WTC11 (cell line): ENCODE data around the gene KAZN. TPM values are rescaled to one million over a fixed set of nuclear protein-coding genes. Genes with fewer than 3 reads are reported as not detected.

ENCODE experiments used
- ATAC-seq: fragments of 200-7000 bp; cut with Tn5 transposase; 2 replicates; pipeline ENCODE4 v1.10.0; 2021; ENCODE audit warnings: mild to moderate bottlenecking, moderate library complexity
- CTCF ChIA-PET: fragments of 300-600 bp; sonication (Branson Sonifier 250); formaldehyde crosslinking; loops from one replicate; lab custom pipeline; 2021; ENCODE audit warnings: antibody characterized with exemption; lab: Charles Lee
- POLR2A ChIA-PET: fragments of 350-600 bp; sonication (Branson Sonifier 250); formaldehyde crosslinking; loops from one replicate; lab custom pipeline; 2021; ENCODE audit warnings: antibody characterized with exemption; lab: Charles Lee
- DNase-seq: peaks from one replicate; pipeline ENCODE4 v3.0.0; 2021; ENCODE audit warnings: low spot score
- H3K27ac Mint-ChIP-seq: 2 replicates; pipeline ENCODE4 v1.8.0; 2021; ENCODE audit warnings: mixed read lengths
- H3K27me3 Mint-ChIP-seq: 2 replicates; pipeline ENCODE4 v1.8.0; 2021; ENCODE audit warnings: low read depth, mild to moderate bottlenecking, moderate library complexity, mixed read lengths
- H3K36me3 Mint-ChIP-seq: 2 replicates; pipeline ENCODE4 v1.8.0; 2021; ENCODE audit warnings: mixed read lengths
- H3K4me1 Mint-ChIP-seq: 2 replicates; pipeline ENCODE4 v1.8.0; 2022; ENCODE audit warnings: mixed read lengths
- H3K4me3 Mint-ChIP-seq: 2 replicates; pipeline ENCODE4 v1.8.0; 2021; ENCODE audit warnings: mild to moderate bottlenecking, moderate library complexity, mixed read lengths
- H3K9me3 Mint-ChIP-seq: 2 replicates; pipeline ENCODE4 v1.8.0; 2021; ENCODE audit warnings: mixed read lengths
- AFF4 ChIP-seq: sonication (generic); formaldehyde crosslinking; IDR thresholded peaks from 2 replicates; pipeline ENCODE4 v1.8.1; 2023; ENCODE audit warnings: mild to moderate bottlenecking, missing genetic modification reagents, borderline replicate concordance
- CBFB ChIP-seq: sonication (generic); formaldehyde crosslinking; IDR thresholded peaks from 2 replicates; pipeline ENCODE4 v1.8.1; 2022; ENCODE audit warnings: mild to moderate bottlenecking, low read depth, missing genetic modification reagents
- E2F4 ChIP-seq: sonication (generic); formaldehyde crosslinking; IDR thresholded peaks from 2 replicates; pipeline ENCODE4 v1.8.1; 2022; ENCODE audit warnings: low read depth, mild to moderate bottlenecking, moderate library complexity, missing genetic modification reagents, borderline replicate concordance
- ETV6 ChIP-seq: sonication (generic); formaldehyde crosslinking; IDR thresholded peaks from 2 replicates; pipeline ENCODE4 v1.8.1; 2022; ENCODE audit warnings: mild to moderate bottlenecking, missing genetic modification reagents
- HMGA2 ChIP-seq: fragments of 250-450 bp; sonication (Bioruptor Pico); IDR thresholded peaks from 2 replicates; pipeline ENCODE4 v1.4.0; 2021; ENCODE audit warnings: mild to moderate bottlenecking, moderate library complexity
- IRF2 ChIP-seq: sonication (generic); formaldehyde crosslinking; IDR thresholded peaks from 2 replicates; pipeline ENCODE4 v1.8.0; 2022; ENCODE audit warnings: low read depth, missing genetic modification reagents, borderline replicate concordance
- JUN ChIP-seq: sonication (generic); formaldehyde crosslinking; IDR thresholded peaks from 2 replicates; pipeline ENCODE4 v1.8.0; 2023; ENCODE audit warnings: mild to moderate bottlenecking, missing genetic modification reagents
- MAX ChIP-seq: sonication (generic); formaldehyde crosslinking; IDR thresholded peaks from 2 replicates; pipeline ENCODE4 v1.8.0; 2022; ENCODE audit warnings: mild to moderate bottlenecking, missing genetic modification reagents
- MLX ChIP-seq: sonication (generic); formaldehyde crosslinking; IDR thresholded peaks from 2 replicates; pipeline ENCODE4 v1.8.1; 2023; ENCODE audit warnings: mild to moderate bottlenecking, missing genetic modification reagents, moderate library complexity
- MXD4 ChIP-seq: fragments of 250-450 bp; sonication (Bioruptor Pico); IDR thresholded peaks from 2 replicates; pipeline ENCODE4 v1.8.0; 2021; ENCODE audit warnings: mild to moderate bottlenecking, moderate library complexity, borderline replicate concordance
- PRRX2 ChIP-seq: fragments of 250-450 bp; sonication (Bioruptor Pico); IDR thresholded peaks from 2 replicates; pipeline ENCODE4 v1.8.0; 2021; ENCODE audit warnings: mild to moderate bottlenecking
- SMAD3 ChIP-seq: sonication (generic); formaldehyde crosslinking; IDR thresholded peaks from 2 replicates; pipeline ENCODE4 v1.8.0; 2022; ENCODE audit warnings: missing genetic modification reagents, mild to moderate bottlenecking, borderline replicate concordance
- SMAD4 ChIP-seq: sonication (generic); formaldehyde crosslinking; IDR thresholded peaks from 2 replicates; pipeline ENCODE4 v1.8.0; 2022; ENCODE audit warnings: mild to moderate bottlenecking, missing genetic modification reagents
- TEAD4 ChIP-seq: sonication (generic); formaldehyde crosslinking; IDR thresholded peaks from 2 replicates; pipeline ENCODE4 v1.8.0; 2022; ENCODE audit warnings: mild to moderate bottlenecking, missing genetic modification reagents
- TP53 ChIP-seq: sonication (generic); formaldehyde crosslinking; IDR thresholded peaks from 2 replicates; pipeline ENCODE4 v1.8.1; 2023; ENCODE audit warnings: mild to moderate bottlenecking, missing genetic modification reagents
- USF2 ChIP-seq: sonication (generic); formaldehyde crosslinking; IDR thresholded peaks from 2 replicates; pipeline ENCODE4 v1.8.1; 2023; ENCODE audit warnings: mild to moderate bottlenecking, missing genetic modification reagents, moderate library complexity
- ZBTB21 ChIP-seq: sonication (generic); formaldehyde crosslinking; IDR thresholded peaks from 2 replicates; pipeline ENCODE4 v1.8.1; 2023; ENCODE audit warnings: mild to moderate bottlenecking, missing genetic modification reagents, borderline replicate concordance
- ZNF219 ChIP-seq: sonication (generic); formaldehyde crosslinking; IDR thresholded peaks from 2 replicates; pipeline ENCODE4 v1.8.0; 2023; ENCODE audit warnings: missing genetic modification reagents, mild to moderate bottlenecking, borderline replicate concordance
- ZNF317 ChIP-seq: sonication (generic); formaldehyde crosslinking; IDR thresholded peaks from 2 replicates; pipeline ENCODE4 v1.8.1; 2023; ENCODE audit warnings: low read depth, mild to moderate bottlenecking, moderate library complexity, missing genetic modification reagents, borderline replicate concordance
- ZNF416 ChIP-seq: fragments of 250-450 bp; sonication (Bioruptor Pico); IDR thresholded peaks from 2 replicates; pipeline ENCODE4 v1.9.0; 2021; ENCODE audit warnings: mild to moderate bottlenecking, inconsistent platforms
- ZNF671 ChIP-seq: fragments of 250-450 bp; sonication (Bioruptor Pico); IDR thresholded peaks from 2 replicates; pipeline ENCODE4 v1.8.0; 2021; ENCODE audit warnings: mild to moderate bottlenecking
- total RNA-seq: library from RNA; stranded (reverse); gene quantifications from 3 replicates; pipeline ENCODE4 v1.2.3, GENCODE V29; 2021
- TF ChIP-seq, protein P1 (sequence below): fragments of 250-450 bp; sonication (Bioruptor Pico); IDR thresholded peaks from 2 replicates; pipeline ENCODE4 v1.9.0; 2021; ENCODE audit warnings: mild to moderate bottlenecking
- TF ChIP-seq, protein P2 (sequence below): sonication (generic); formaldehyde crosslinking; IDR thresholded peaks from 2 replicates; pipeline ENCODE4 v1.8.0; 2022; ENCODE audit warnings: missing genetic modification reagents

Gene KAZN
- total RNA-seq, 1 experiment from 2014 or later = 19.9 TPM

DNA sequence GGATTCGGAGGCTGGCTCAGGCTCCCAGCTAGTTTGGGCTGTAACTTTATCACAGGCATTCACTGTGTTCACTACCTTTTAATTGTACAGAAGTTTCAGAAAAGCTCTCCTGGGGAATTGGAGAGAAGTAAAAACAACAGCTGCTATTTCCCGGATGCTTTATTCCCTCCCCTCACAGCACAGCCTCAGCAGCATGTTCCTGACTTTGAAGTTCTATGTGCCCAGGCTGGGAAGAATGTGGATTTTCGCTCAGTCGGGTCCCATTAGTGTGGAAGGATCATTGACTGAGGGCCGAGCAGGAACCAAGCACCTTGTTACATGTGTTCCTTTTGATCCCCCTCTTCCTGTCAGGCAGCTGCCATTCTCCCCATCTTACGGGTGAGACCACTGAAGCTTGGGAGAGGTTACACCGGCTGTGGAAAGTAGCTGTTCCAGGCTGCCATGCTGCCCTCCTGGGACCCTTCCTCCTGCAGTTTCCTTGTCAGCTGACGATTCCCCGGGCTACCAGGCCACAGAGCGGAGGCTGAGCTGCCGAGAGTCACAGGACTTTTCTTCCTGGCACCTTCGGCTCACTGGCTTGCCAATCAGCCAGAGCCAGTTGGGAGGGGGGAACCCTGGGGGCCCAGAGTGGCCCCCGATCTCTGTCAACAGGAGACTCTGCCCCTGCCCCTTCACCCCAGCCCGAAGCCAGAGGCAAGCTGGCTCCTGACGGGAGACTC is 331.9 kb downstream of the KAZN start:
- Mint-ChIP-seq H3K9me3 (no peaks in the 10 kb centered on the region), H3K27me3 (peaks cover 24% of the 10 kb centered on the region), H3K4me3 (no peak overlapping the region), H3K27ac (no peak overlapping the region), H3K36me3 (no peaks in the 10 kb centered on the region), H3K4me1 (peaks cover 19% of the 10 kb centered on the region)
- CTCF ChIA-PET = interaction anchor here (1.0 kb wide), 1 partner anchor 97 kb away, joined by 3 read pairs; no protein-coding TSS in a partner anchor
- no peak for ATAC-seq
- POLR2A ChIA-PET = no interaction called here
- TF ChIP-seq ZBTB21 = no peak
- no peak for TF ChIP-seq ZNF671
- TF ChIP-seq CBFB (CRISPR knock-in tag) = no peak
- no peak for TF ChIP-seq SMAD3 (CRISPR knock-in tag)
- TF ChIP-seq IRF2 (CRISPR knock-in tag) = no peak
- TF ChIP-seq AFF4 (CRISPR knock-in tag) = no peak
- TF ChIP-seq MXD4 (CRISPR knock-in tag) = no peak
- TF ChIP-seq, all 79 proteins: peak for 0
- no peak for DNase-seq

- ATAC-seq (no peak), DNase-seq (no peak)
- Mint-ChIP-seq H3K36me3 (no peaks in the 10 kb centered on the region), H3K4me3 (no peak overlapping the region), H3K27me3 (peaks cover 6% of the 10 kb centered on the region), H3K27ac (no peak overlapping the region), H3K9me3 (no peaks in the 10 kb centered on the region), H3K4me1 (peaks cover 12% of the 10 kb centered on the region)
- CTCF ChIA-PET = interaction anchor here (1.0 kb wide), 1 partner anchor 95 kb away, joined by 5 read pairs; no protein-coding TSS in a partner anchor
- POLR2A ChIA-PET = interaction anchor here (0.6 to 1.1 kb wide), 2 partner anchors 11 to 133 kb away, joined by 3 to 6 read pairs; no protein-coding TSS in a partner anchor
- TF ChIP-seq JUN (CRISPR knock-in tag) (no peak), ZNF317 (no peak), ZBTB21 (no peak), MAX (no peak), ETV6 (no peak), HMGA2 (no peak), TEAD4 (CRISPR knock-in tag) (no peak), ZNF219 (CRISPR knock-in tag) (no peak), PRRX2 (CRISPR knock-in tag) (no peak), USF2 (no peak), E2F4 (CRISPR knock-in tag) (no peak), ZNF416 (CRISPR knock-in tag) (no peak), TP53 (CRISPR knock-in tag) (no peak), SMAD4 (CRISPR knock-in tag) (no peak), IRF2 (CRISPR knock-in tag) (no peak), MLX (CRISPR knock-in tag) (no peak)
- TF ChIP-seq, protein P1, sequence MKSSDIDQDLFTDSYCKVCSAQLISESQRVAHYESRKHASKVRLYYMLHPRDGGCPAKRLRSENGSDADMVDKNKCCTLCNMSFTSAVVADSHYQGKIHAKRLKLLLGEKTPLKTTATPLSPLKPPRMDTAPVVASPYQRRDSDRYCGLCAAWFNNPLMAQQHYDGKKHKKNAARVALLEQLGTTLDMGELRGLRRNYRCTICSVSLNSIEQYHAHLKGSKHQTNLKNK (CRISPR knock-in tag) = no peak
- TF ChIP-seq, protein P2, sequence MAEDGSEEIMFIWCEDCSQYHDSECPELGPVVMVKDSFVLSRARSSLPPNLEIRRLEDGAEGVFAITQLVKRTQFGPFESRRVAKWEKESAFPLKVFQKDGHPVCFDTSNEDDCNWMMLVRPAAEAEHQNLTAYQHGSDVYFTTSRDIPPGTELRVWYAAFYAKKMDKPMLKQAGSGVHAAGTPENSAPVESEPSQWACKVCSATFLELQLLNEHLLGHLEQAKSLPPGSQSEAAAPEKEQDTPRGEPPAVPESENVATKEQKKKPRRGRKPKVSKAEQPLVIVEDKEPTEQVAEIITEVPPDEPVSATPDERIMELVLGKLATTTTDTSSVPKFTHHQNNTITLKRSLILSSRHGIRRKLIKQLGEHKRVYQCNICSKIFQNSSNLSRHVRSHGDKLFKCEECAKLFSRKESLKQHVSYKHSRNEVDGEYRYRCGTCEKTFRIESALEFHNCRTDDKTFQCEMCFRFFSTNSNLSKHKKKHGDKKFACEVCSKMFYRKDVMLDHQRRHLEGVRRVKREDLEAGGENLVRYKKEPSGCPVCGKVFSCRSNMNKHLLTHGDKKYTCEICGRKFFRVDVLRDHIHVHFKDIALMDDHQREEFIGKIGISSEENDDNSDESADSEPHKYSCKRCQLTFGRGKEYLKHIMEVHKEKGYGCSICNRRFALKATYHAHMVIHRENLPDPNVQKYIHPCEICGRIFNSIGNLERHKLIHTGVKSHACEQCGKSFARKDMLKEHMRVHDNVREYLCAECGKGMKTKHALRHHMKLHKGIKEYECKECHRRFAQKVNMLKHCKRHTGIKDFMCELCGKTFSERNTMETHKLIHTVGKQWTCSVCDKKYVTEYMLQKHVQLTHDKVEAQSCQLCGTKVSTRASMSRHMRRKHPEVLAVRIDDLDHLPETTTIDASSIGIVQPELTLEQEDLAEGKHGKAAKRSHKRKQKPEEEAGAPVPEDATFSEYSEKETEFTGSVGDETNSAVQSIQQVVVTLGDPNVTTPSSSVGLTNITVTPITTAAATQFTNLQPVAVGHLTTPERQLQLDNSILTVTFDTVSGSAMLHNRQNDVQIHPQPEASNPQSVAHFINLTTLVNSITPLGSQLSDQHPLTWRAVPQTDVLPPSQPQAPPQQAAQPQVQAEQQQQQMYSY (CRISPR knock-in tag) = no peak
Measured at GRCh38 chr1:14932034-14932638, 333.7 kb downstream of the KAZN start.
